SK-N-SH (cell line): ENCODE data around the gene SRGAP3. TPM values are rescaled to one million over a fixed set of nuclear protein-coding genes. Genes with fewer than 3 reads are reported as not detected.

Experiments
- CTCF ChIA-PET: fragments of 300-600, 350-600 bp; formaldehyde crosslinking; extraction: SDS; loops from one replicate; lab custom pipeline; 2021; lab: Yijun Ruan, JAX
- POLR2A ChIA-PET: fragments of 350-600 bp; sonication (Branson Sonifier 250); formaldehyde crosslinking; extraction: SDS; loops from one replicate; lab custom pipeline; 2020; ENCODE audit warnings: antibody characterized with exemption, inconsistent platforms; lab: Yijun Ruan, JAX
- DNase-seq: peaks from one replicate; pipeline ENCODE4 v3.0.0; 2012
- H2AFZ ChIP-seq: fragments of 200-600 bp; sonication (generic); 2 replicates; pipeline ENCODE4 v1.8.1; 2016; ENCODE audit warnings: antibody characterized with exemption, mild to moderate bottlenecking, low read depth
- H3F3A ChIP-seq: fragments of 200-600 bp; sonication (generic); replicated peaks from 2 replicates; pipeline ENCODE3; 2016; ENCODE audit warnings: antibody characterized with exemption, mild to moderate bottlenecking; ENCODE audit not compliant: insufficient read depth
- H3K27ac ChIP-seq, 2 experiments: fragments of 200-500 bp in 1 of 2; fragments of 200-600 bp in 1 of 2; sonication (Bioruptor generic) in 1 of 2; sonication (generic), shearing (Covaris generic) in 1 of 2; 2 replicates each; pipeline versions ENCODE4 v1.5.1 to v1.6.1; 2014 to 2016; ENCODE audit warnings: low read depth in 2 of 2, inconsistent platforms in 1 of 2, low read length in 1 of 2, mild to moderate bottlenecking in 1 of 2, mixed read lengths in 1 of 2
- H3K27me3 ChIP-seq: fragments of 200-600 bp; sonication (generic), shearing (Covaris generic); 2 replicates; pipeline ENCODE4 v1.6.1; 2016; ENCODE audit warnings: mixed run types; ENCODE audit not compliant: insufficient read depth
- H3K36me3 ChIP-seq, 2 experiments: fragments of 200-500 bp in 1 of 2; fragments of 200-600 bp in 1 of 2; sonication (Bioruptor generic) in 1 of 2; sonication (generic) in 1 of 2; replicated peaks in 1 of 2; 2 replicates each; pipeline versions ENCODE3 to v1.5.1; 2014 to 2016; ENCODE audit warnings: low read length in 1 of 2, mild to moderate bottlenecking in 1 of 2; ENCODE audit not compliant: insufficient read depth in 2 of 2, control insufficient read depth in 1 of 2
- H3K4me1 ChIP-seq, 2 experiments: fragments of 200-500 bp in 1 of 2; fragments of 200-600 bp in 1 of 2; sonication (Bioruptor generic) in 1 of 2; sonication (generic), shearing (Covaris generic) in 1 of 2; 2 replicates each; pipeline versions ENCODE4 v1.5.1 to v1.6.1; 2014 to 2016; ENCODE audit warnings: low read depth in 1 of 2, low read length in 1 of 2, mixed run types in 1 of 2; ENCODE audit not compliant: insufficient read depth in 2 of 2, control insufficient read depth in 1 of 2
- H3K4me2 ChIP-seq: fragments of 200-600 bp; sonication (generic), shearing (Covaris generic); 2 replicates; pipeline ENCODE4 v1.6.1; 2017; ENCODE audit warnings: mixed run types
- H3K4me3 ChIP-seq, 2 experiments: fragments of 200-500 bp in 1 of 2; fragments of 200-600 bp in 1 of 2; sonication (Bioruptor generic) in 1 of 2; sonication (generic), shearing (Covaris generic) in 1 of 2; 2 replicates each; pipeline versions ENCODE4 v1.5.1 to v1.8.1; 2014 to 2016; ENCODE audit warnings: low read depth in 2 of 2, inconsistent platforms in 1 of 2, low read length in 1 of 2, mild to moderate bottlenecking in 1 of 2, mixed read lengths in 1 of 2, moderate library complexity in 1 of 2
- H3K79me2 ChIP-seq: fragments of 200-600 bp; sonication (generic); 2 replicates; pipeline ENCODE4 v1.8.1; 2017; ENCODE audit warnings: mild to moderate bottlenecking; ENCODE audit not compliant: insufficient read depth
- H3K9ac ChIP-seq: fragments of 200-600 bp; sonication (generic); 2 replicates; pipeline ENCODE4 v1.6.1; 2017; ENCODE audit warnings: mixed run types
- H3K9me2 ChIP-seq: fragments of 200-600 bp; sonication (generic); 2 replicates; pipeline ENCODE4 v1.6.1; 2017; ENCODE audit warnings: mixed run types
- H3K9me3 ChIP-seq: fragments of 200-600 bp; sonication (generic); 2 replicates; pipeline ENCODE4 v1.6.1; 2017; ENCODE audit warnings: mixed run types, mild to moderate bottlenecking, moderate library complexity
- H4K20me1 ChIP-seq: fragments of 200-600 bp; sonication (generic); 2 replicates; pipeline ENCODE4 v1.6.1; 2017; ENCODE audit warnings: mild to moderate bottlenecking, mixed run types; ENCODE audit not compliant: insufficient read depth
- CHD2 ChIP-seq: fragments of 150-350 bp; IDR thresholded peaks from 2 replicates; pipeline ENCODE4 v1.6.1; 2018; ENCODE audit warnings: low read length; ENCODE audit not compliant: partially characterized antibody
- EP300 ChIP-seq, 2 experiments: IDR thresholded peaks; 2 replicates each; pipeline versions ENCODE4 v1.4.0 to v1.6.1; 2012; ENCODE audit warnings: borderline replicate concordance in 1 of 2, low read depth in 1 of 2, low read length in 1 of 2
- FOSL2 ChIP-seq: IDR thresholded peaks from 2 replicates; pipeline ENCODE4 v1.4.0; 2012; ENCODE audit warnings: low read depth, mild to moderate bottlenecking, moderate library complexity, borderline replicate concordance
- FOXM1 ChIP-seq: IDR thresholded peaks from 2 replicates; pipeline ENCODE4 v1.4.0; 2012; ENCODE audit warnings: low read depth, mild to moderate bottlenecking
- GABPA ChIP-seq: IDR thresholded peaks from 2 replicates; pipeline ENCODE4 v1.4.0; 2012; ENCODE audit warnings: low read depth, mild to moderate bottlenecking
- GATA2 ChIP-seq: sonication (generic); formaldehyde crosslinking; IDR thresholded peaks from 2 replicates; pipeline ENCODE4 v1.5.0; 2020; ENCODE audit warnings: mild to moderate bottlenecking, missing genetic modification reagents
- MEF2A ChIP-seq: IDR thresholded peaks from 2 replicates; pipeline ENCODE4 v1.4.0; 2012; ENCODE audit warnings: low read depth, borderline replicate concordance
- MXI1 ChIP-seq: IDR thresholded peaks from 2 replicates; pipeline ENCODE4 v1.6.1; 2012; ENCODE audit warnings: mild to moderate bottlenecking, low read depth, low read length, improper control_type of control experiment
- NFIC ChIP-seq: IDR thresholded peaks from 2 replicates; pipeline ENCODE4 v1.4.0; 2012; ENCODE audit warnings: borderline replicate concordance
- NRF1 ChIP-seq: IDR thresholded peaks from 2 replicates; pipeline ENCODE4 v1.6.1; 2012; ENCODE audit warnings: low read depth, mild to moderate bottlenecking, low read length
- RFX5 ChIP-seq: IDR thresholded peaks from 2 replicates; pipeline ENCODE4 v1.6.1; 2012; ENCODE audit warnings: mild to moderate bottlenecking, improper control_type of control experiment, low read length
- SIN3A ChIP-seq: IDR thresholded peaks from 2 replicates; pipeline ENCODE4 v1.6.1; 2012; ENCODE audit warnings: low read depth, mild to moderate bottlenecking, low read length, moderate library complexity, borderline replicate concordance
- SMC3 ChIP-seq: IDR thresholded peaks from 2 replicates; pipeline ENCODE4 v1.6.1; 2012; ENCODE audit warnings: low read depth, low read length, improper control_type of control experiment
- TAF1 ChIP-seq: IDR thresholded peaks from 2 replicates; pipeline ENCODE4 v1.6.1; 2012; ENCODE audit warnings: low read depth, mild to moderate bottlenecking, low read length, moderate library complexity, borderline replicate concordance
- TCF12 ChIP-seq: IDR thresholded peaks from 2 replicates; pipeline ENCODE4 v1.4.0; 2012
- TEAD4 ChIP-seq: IDR thresholded peaks from 2 replicates; pipeline ENCODE4 v1.4.0; 2012; ENCODE audit warnings: mild to moderate bottlenecking, borderline replicate concordance; ENCODE audit not compliant: insufficient read depth
- WGBS: methylation state at CpG from one replicate; pipeline ENCODE4 v1.1.6; 2017; ENCODE audit warnings: low lambda C conversion rate; 5-methylcytosine and 5-hydroxymethylcytosine counted together
- polyA plus RNA-seq, 3 experiments: library from polyadenylated mRNA; depleted of rRNA; stranded (reverse); fragments of >200 nt; gene quantifications; 2 replicates each; pipeline ENCODE4 v1.2.3, GENCODE V29; 2012
- TF ChIP-seq, protein P1 (sequence below): IDR thresholded peaks from 2 replicates; pipeline ENCODE4 v1.4.0; 2012; ENCODE audit warnings: low read depth, borderline replicate concordance
- TF ChIP-seq, protein P2 (sequence below): IDR thresholded peaks from 2 replicates; pipeline ENCODE4 v1.4.0; 2012; ENCODE audit warnings: low read depth
- TF ChIP-seq, protein P3 (sequence below): IDR thresholded peaks from 2 replicates; pipeline ENCODE4 v1.4.0; 2012; ENCODE audit warnings: low read depth, borderline replicate concordance

SRGAP3 gene
- polyA plus RNA-seq, 1 of the 3 experiments (the other 2 are of a cell fraction) = 2.8 TPM

DNA sequence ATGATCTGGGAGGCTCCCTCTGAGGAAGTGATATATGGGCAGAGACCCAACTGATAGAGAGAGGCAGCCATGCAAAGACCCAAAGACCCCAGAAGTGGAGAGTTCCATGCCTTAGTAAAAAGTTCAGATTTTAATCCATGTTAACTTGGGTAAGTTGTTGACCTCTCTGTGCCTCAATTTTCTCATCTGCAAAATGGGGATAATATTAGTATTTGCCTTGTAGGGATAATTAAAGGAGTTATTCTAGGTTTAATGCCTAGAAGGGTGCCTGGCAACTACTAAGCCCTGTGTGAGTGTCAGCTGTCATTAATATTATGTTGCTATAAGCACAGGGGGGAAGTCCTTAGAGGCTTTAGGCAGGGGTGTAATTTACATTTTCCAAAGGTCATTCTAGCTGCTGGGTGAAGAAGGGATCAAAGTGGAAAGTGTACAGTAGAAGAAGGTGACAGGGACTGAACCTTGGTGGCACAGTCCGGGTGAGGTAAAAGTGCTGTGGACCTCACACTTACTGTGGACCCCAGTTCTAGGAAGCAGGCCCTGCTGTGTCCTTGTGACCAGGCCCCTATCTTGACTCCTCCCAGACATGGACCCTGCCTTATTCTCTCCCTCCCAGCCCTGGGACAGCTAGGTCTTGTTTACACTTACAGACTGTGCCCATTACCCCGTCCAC lies 283.2 kb downstream of the SRGAP3 start:
- Histone ChIP-seq H3K9me2 (no peaks in the 10 kb centered on the region), H3K4me1 (peaks cover 14 to 17% of the 10 kb centered on the region in 2 experiments; a peak in 3 of 4 replicates), H2AFZ (no peak overlapping the region), H3K79me2 (peaks cover 20% of the 10 kb centered on the region), H3K4me3 (no peak overlapping the region), H4K20me1 (no peaks in the 10 kb centered on the region), H3F3A (peaks cover 15% of the 10 kb centered on the region), H3K36me3 (no peaks in the 10 kb centered on the region), H3K4me2 (no peak overlapping the region), H3K9ac (no peak overlapping the region), H3K27ac (no peak overlapping the region), H3K27me3 (no peaks in the 10 kb centered on the region), H3K9me3 (no peaks in the 10 kb centered on the region)
- 95% methylated on average over 2 of the region's 2 CpGs for WGBS
- ChIA-PET POLR2A (no interaction called here), CTCF (interaction anchor here (0.6 to 3.0 kb wide), 6 partner anchors 19 to 336 kb away, joined by 3 to 15 read pairs (median 7); partner anchors contain the start of gene OXTR)
- DNase-seq = no peak
- TF ChIP-seq SIN3A (no peak), GABPA (no peak), MXI1 (no peak), FOXM1 (no peak), SMC3 (no peak), TEAD4 (no peak), FOSL2 (no peak), TCF12 (no peak), TAF1 (no peak), EP300 (IDR thresholded peaks at IDR 0.05; ENCODE audit: borderline replicate concordance in 1 of 2, low read depth in 1 of 2, low read length in 1 of 2) (no peak), NFIC (no peak), CHD2 (no peak), GATA2 (CRISPR knock-in tag) (no peak), RFX5 (no peak), NRF1 (no peak), MEF2A (no peak)
- TF ChIP-seq, protein P1, sequence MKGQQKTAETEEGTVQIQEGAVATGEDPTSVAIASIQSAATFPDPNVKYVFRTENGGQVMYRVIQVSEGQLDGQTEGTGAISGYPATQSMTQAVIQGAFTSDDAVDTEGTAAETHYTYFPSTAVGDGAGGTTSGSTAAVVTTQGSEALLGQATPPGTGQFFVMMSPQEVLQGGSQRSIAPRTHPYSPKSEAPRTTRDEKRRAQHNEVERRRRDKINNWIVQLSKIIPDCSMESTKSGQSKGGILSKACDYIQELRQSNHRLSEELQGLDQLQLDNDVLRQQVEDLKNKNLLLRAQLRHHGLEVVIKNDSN = no peak
- TF ChIP-seq, protein P2, sequence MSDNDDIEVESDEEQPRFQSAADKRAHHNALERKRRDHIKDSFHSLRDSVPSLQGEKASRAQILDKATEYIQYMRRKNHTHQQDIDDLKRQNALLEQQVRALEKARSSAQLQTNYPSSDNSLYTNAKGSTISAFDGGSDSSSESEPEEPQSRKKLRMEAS = no peak
- TF ChIP-seq, protein P3, sequence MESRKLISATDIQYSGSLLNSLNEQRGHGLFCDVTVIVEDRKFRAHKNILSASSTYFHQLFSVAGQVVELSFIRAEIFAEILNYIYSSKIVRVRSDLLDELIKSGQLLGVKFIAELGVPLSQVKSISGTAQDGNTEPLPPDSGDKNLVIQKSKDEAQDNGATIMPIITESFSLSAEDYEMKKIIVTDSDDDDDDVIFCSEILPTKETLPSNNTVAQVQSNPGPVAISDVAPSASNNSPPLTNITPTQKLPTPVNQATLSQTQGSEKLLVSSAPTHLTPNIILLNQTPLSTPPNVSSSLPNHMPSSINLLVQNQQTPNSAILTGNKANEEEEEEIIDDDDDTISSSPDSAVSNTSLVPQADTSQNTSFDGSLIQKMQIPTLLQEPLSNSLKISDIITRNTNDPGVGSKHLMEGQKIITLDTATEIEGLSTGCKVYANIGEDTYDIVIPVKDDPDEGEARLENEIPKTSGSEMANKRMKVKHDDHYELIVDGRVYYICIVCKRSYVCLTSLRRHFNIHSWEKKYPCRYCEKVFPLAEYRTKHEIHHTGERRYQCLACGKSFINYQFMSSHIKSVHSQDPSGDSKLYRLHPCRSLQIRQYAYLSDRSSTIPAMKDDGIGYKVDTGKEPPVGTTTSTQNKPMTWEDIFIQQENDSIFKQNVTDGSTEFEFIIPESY = no peak
